Adrenal gland (tissue), 5 donors: ENCODE measurements around the gene SOX18.

Experiments
- CTCF ChIP-seq, 6 experiments: fragments of 450-650 bp in 4 of 6; fragments of 200-600 bp in 2 of 6; sonication (generic) in 1 of 6; IDR thresholded peaks; 1 replicate in 5 of 6; 2 replicates in 1 of 6; pipeline versions ENCODE4 v1.5.1 to v1.8.0; 2016 to 2021; ENCODE audit warnings: antibody characterized with exemption in 6 of 6, mild to moderate bottlenecking in 2 of 6, moderate library complexity in 1 of 6
- POLR2A ChIP-seq, 2 donors: fragments of 450-650 bp; IDR thresholded peaks; one replicate each; pipeline ENCODE4 v1.6.1; 2017; ENCODE audit warnings: antibody characterized with exemption in 2 of 2, mild to moderate bottlenecking in 2 of 2, moderate library complexity in 1 of 2
- donor health status: DM: no; HTN: no; CAD: no.

- TF ChIP-seq CTCF (IDR thresholded peaks at IDR 0.05) = peak; percentile 34 to 61 (median 54)
- TF ChIP-seq POLR2A (IDR thresholded peaks at IDR 0.05) = no peak
These were observed 20.3 kb upstream of the SOX18 start for GRCh38 chr20:64069614-64070243.
